ENCODE results near the gene HEPACAM.

- TF ChIP-seq POLR2AphosphoS5 (IDR thresholded peaks at IDR 0.05) (no peak), CTCF (IDR thresholded peaks at IDR 0.05) (no peak)
Measured at GRCh38 chr11:124916370-124916710, 19.5 kb downstream of the HEPACAM start.
